ENCODE measurements around the gene GYPC.
"Not testable (repeated sequence)": the region's sequence is repeated elsewhere in the genome, so short reads cannot be mapped to it uniquely, and the experiment has no call there.

Gene GYPC

GRCh38 chr2:126699716-126700581 is 44.0 kb downstream of the GYPC start:
- no peak overlapping the region for H3K4me3 ChIP-seq (ENCODE audit: extremely low read depth, insufficient read depth, low read length, poor library complexity, severe bottlenecking)
- H3K27ac ChIP-seq (ENCODE audit: low read depth, low read length, severe bottlenecking), result no peak overlapping the region
- H3K4me1 ChIP-seq (ENCODE audit: control insufficient read depth, insufficient read depth, low read length, poor library complexity, severe bottlenecking), result no peaks in the 10 kb centered on the region
- 80 to 83% methylated on average over 1 to 2 of the region's 4 CpGs for WGBS, 2 experiments (ENCODE audit: insufficient coverage in 2 of 2)
- H3K9me3 ChIP-seq (ENCODE audit: control insufficient read depth, low read length), result no peaks in the 10 kb centered on the region
- H3K36me3 ChIP-seq (ENCODE audit: control insufficient read depth, insufficient read depth, low read length), result peaks cover 31% of the 10 kb centered on the region

GRCh38 chr2:126700677-126701076 is 44.7 kb downstream of the GYPC start:
- H3K9me3 ChIP-seq (ENCODE audit: control insufficient read depth, low read length), result no peaks in the 10 kb centered on the region
- 60 to 100% methylated on average over 1 of the region's 2 CpGs for WGBS, 2 experiments (ENCODE audit: insufficient coverage in 2 of 2)
- no peaks in the 10 kb centered on the region for H3K4me1 ChIP-seq (ENCODE audit: control insufficient read depth, insufficient read depth, low read length, poor library complexity, severe bottlenecking)
- peaks cover 26% of the 10 kb centered on the region for H3K36me3 ChIP-seq (ENCODE audit: control insufficient read depth, insufficient read depth, low read length)
- no peak overlapping the region for H3K27ac ChIP-seq (ENCODE audit: low read depth, low read length, severe bottlenecking)
- no peak overlapping the region for H3K4me3 ChIP-seq (ENCODE audit: extremely low read depth, insufficient read depth, low read length, poor library complexity, severe bottlenecking)

- Histone ChIP-seq H3K9me3 (ENCODE audit: control insufficient read depth, low read length) (no peaks in the 10 kb centered on the region), H3K4me1 (ENCODE audit: control insufficient read depth, insufficient read depth, low read length, poor library complexity, severe bottlenecking) (no peaks in the 10 kb centered on the region), H3K36me3 (ENCODE audit: control insufficient read depth, insufficient read depth, low read length) (peaks cover under 1% of the 10 kb centered on the region), H3K27ac (ENCODE audit: low read depth, low read length, severe bottlenecking) (no peak overlapping the region), H3K4me3 (ENCODE audit: extremely low read depth, insufficient read depth, low read length, poor library complexity, severe bottlenecking) (no peak overlapping the region)
- WGBS, 2 experiments (ENCODE audit: insufficient coverage in 2 of 2), result 95 to 98% methylated on average over 4 to 6 of the region's 7 CpGs
Observed at GRCh38 chr2:126703311-126703710, 47.4 kb downstream of the GYPC start.

- H3K4me1 ChIP-seq (ENCODE audit: control insufficient read depth, insufficient read depth, low read length, poor library complexity, severe bottlenecking), result no peaks in the 10 kb centered on the region
- no peak overlapping the region for H3K27ac ChIP-seq (ENCODE audit: low read depth, low read length, severe bottlenecking)
- no peaks in the 10 kb centered on the region for H3K36me3 ChIP-seq (ENCODE audit: control insufficient read depth, insufficient read depth, low read length)
- H3K9me3 ChIP-seq (ENCODE audit: control insufficient read depth, low read length), result no peaks in the 10 kb centered on the region
- 93% methylated on average over 2 of the region's 2 CpGs; no CpG with 5 or more reads in 1 of the 2 experiments for WGBS, 2 experiments (ENCODE audit: insufficient coverage in 2 of 2)
- H3K4me3 ChIP-seq (ENCODE audit: extremely low read depth, insufficient read depth, low read length, poor library complexity, severe bottlenecking), result no peak overlapping the region
Observed at GRCh38 chr2:126704434-126705160, 48.6 kb downstream of the GYPC start.

- Histone ChIP-seq H3K36me3 (ENCODE audit: control insufficient read depth, insufficient read depth, low read length) (no peaks in the 10 kb centered on the region), H3K9me3 (ENCODE audit: control insufficient read depth, low read length) (peaks cover 3% of the 10 kb centered on the region), H3K4me3 (ENCODE audit: extremely low read depth, insufficient read depth, low read length, poor library complexity, severe bottlenecking) (no peak overlapping the region), H3K27ac (ENCODE audit: low read depth, low read length, severe bottlenecking) (no peak overlapping the region), H3K4me1 (ENCODE audit: control insufficient read depth, insufficient read depth, low read length, poor library complexity, severe bottlenecking) (no peaks in the 10 kb centered on the region)
- 100% methylated on average over 1 of the region's 1 CpG for WGBS, 2 experiments (ENCODE audit: insufficient coverage in 2 of 2)
Observed at GRCh38 chr2:126707191-126707590, 51.2 kb downstream of the GYPC start.

GRCh38 chr2:126707941-126708340 is 52.0 kb downstream of the GYPC start:
- H3K36me3 ChIP-seq (ENCODE audit: control insufficient read depth, insufficient read depth, low read length), result no peaks in the 10 kb centered on the region
- H3K4me1 ChIP-seq (ENCODE audit: control insufficient read depth, insufficient read depth, low read length, poor library complexity, severe bottlenecking), result no peaks in the 10 kb centered on the region
- no peak overlapping the region for H3K4me3 ChIP-seq (ENCODE audit: extremely low read depth, insufficient read depth, low read length, poor library complexity, severe bottlenecking)
- H3K27ac ChIP-seq (ENCODE audit: low read depth, low read length, severe bottlenecking), result no peak overlapping the region
- WGBS, 2 experiments (ENCODE audit: insufficient coverage in 2 of 2), result 67 to 98% methylated on average over 3 to 4 of the region's 4 CpGs
- peaks cover 3% of the 10 kb centered on the region for H3K9me3 ChIP-seq (ENCODE audit: control insufficient read depth, low read length)

GRCh38 chr2:126714191-126714965 is 58.4 kb downstream of the GYPC start:
- Histone ChIP-seq H3K4me1 (ENCODE audit: control insufficient read depth, insufficient read depth, low read length, poor library complexity, severe bottlenecking) (peaks cover 5% of the 10 kb centered on the region), H3K36me3 (ENCODE audit: control insufficient read depth, insufficient read depth, low read length) (no peaks in the 10 kb centered on the region), H3K27ac (ENCODE audit: low read depth, low read length, severe bottlenecking) (no peak overlapping the region), H3K9me3 (ENCODE audit: control insufficient read depth, low read length) (peaks cover 3% of the 10 kb centered on the region), H3K4me3 (ENCODE audit: extremely low read depth, insufficient read depth, low read length, poor library complexity, severe bottlenecking) (no peak overlapping the region)
- 86 to 95% methylated on average over 6 of the region's 6 CpGs for WGBS, 2 experiments (ENCODE audit: insufficient coverage in 2 of 2)

GRCh38 chr2:126715111-126715510 is 59.2 kb downstream of the GYPC start:
- Histone ChIP-seq H3K4me3 (ENCODE audit: extremely low read depth, insufficient read depth, low read length, poor library complexity, severe bottlenecking) (no peak overlapping the region), H3K4me1 (ENCODE audit: control insufficient read depth, insufficient read depth, low read length, poor library complexity, severe bottlenecking) (peaks cover 11% of the 10 kb centered on the region), H3K27ac (ENCODE audit: low read depth, low read length, severe bottlenecking) (no peak overlapping the region), H3K9me3 (ENCODE audit: control insufficient read depth, low read length) (peaks cover 3% of the 10 kb centered on the region), H3K36me3 (ENCODE audit: control insufficient read depth, insufficient read depth, low read length) (no peaks in the 10 kb centered on the region)
- WGBS, 2 experiments (ENCODE audit: insufficient coverage in 2 of 2), result 60 to 100% methylated on average over 1 of the region's 3 CpGs

- 91 to 97% methylated on average over 3 to 4 of the region's 5 CpGs for WGBS, 2 experiments (ENCODE audit: insufficient coverage in 2 of 2)
Observed at GRCh38 chr2:126715576-126716406, 59.8 kb downstream of the GYPC start.

GRCh38 chr2:126717277-126717676 is 61.3 kb downstream of the GYPC start:
- H3K27ac ChIP-seq (ENCODE audit: low read depth, low read length, severe bottlenecking); H3K4me3 ChIP-seq (ENCODE audit: extremely low read depth, insufficient read depth, low read length, poor library complexity, severe bottlenecking); H3K36me3 ChIP-seq (ENCODE audit: control insufficient read depth, insufficient read depth, low read length); H3K9me3 ChIP-seq (ENCODE audit: control insufficient read depth, low read length): not testable (repeated sequence)
- peaks cover 21% of the 10 kb centered on the region for H3K4me1 ChIP-seq (ENCODE audit: control insufficient read depth, insufficient read depth, low read length, poor library complexity, severe bottlenecking)
- 77 to 85% methylated on average over 5 to 8 of the region's 10 CpGs for WGBS, 2 experiments (ENCODE audit: insufficient coverage in 2 of 2)

More at GRCh38 chr2:126715576-126716406, 59.8 kb downstream of the GYPC start:
- H3K36me3 ChIP-seq (ENCODE audit: control insufficient read depth, insufficient read depth, low read length), result no peaks in the 10 kb centered on the region
- H3K9me3 ChIP-seq (ENCODE audit: control insufficient read depth, low read length), result peaks cover 3% of the 10 kb centered on the region
- H3K27ac ChIP-seq (ENCODE audit: low read depth, low read length, severe bottlenecking), result no peak overlapping the region
- no peak overlapping the region for H3K4me3 ChIP-seq (ENCODE audit: extremely low read depth, insufficient read depth, low read length, poor library complexity, severe bottlenecking)
- H3K4me1 ChIP-seq (ENCODE audit: control insufficient read depth, insufficient read depth, low read length, poor library complexity, severe bottlenecking), result peaks cover 15% of the 10 kb centered on the region

Data from mesodermal cell (in vitro differentiated cells).